K562 (cell line): Measurements from ENCODE around the gene TRPM2. TPM values are rescaled to one million over a fixed set of nuclear protein-coding genes. Genes with fewer than 3 reads are reported as not detected.

Source experiments
- CEBPG ChIP-seq, 3 experiments: fragments of 200-800 bp in 1 of 3; sonication (Bioruptor generic) in 1 of 3; sonication (generic) in 1 of 3; formaldehyde crosslinking in 1 of 3; IDR thresholded peaks in 2 of 3; conservative IDR thresholded peaks in 1 of 3; 2 replicates each; pipeline versions ENCODE4 v1.6.1 to v1.8.0; 2016 to 2022; ENCODE audit warnings: missing compliant biosample characterization in 2 of 3, missing genetic modification characterization in 2 of 3, mild to moderate bottlenecking in 1 of 3, missing genetic modification reagents in 1 of 3
- HEY1 ChIP-seq: fragments of 250-450 bp; sonication (Bioruptor Pico); IDR thresholded peaks from 2 replicates; pipeline ENCODE4 v1.5.0; 2020; ENCODE audit warnings: mild to moderate bottlenecking, moderate library complexity, borderline replicate concordance
- HMGN3 ChIP-seq: IDR thresholded peaks from 2 replicates; pipeline ENCODE4 v1.6.1; 2011; ENCODE audit warnings: borderline replicate concordance, low read depth, mild to moderate bottlenecking, mixed read lengths, low read length; ENCODE audit not compliant: insufficient read length; ENCODE audit errors: extremely low read depth
- MTA3 ChIP-seq: fragments of 450-650 bp; formaldehyde crosslinking; IDR thresholded peaks from 2 replicates; pipeline ENCODE4 v1.6.1; 2017; ENCODE audit warnings: mild to moderate bottlenecking, borderline replicate concordance
- NFATC3 ChIP-seq: fragments of 450-650 bp; IDR thresholded peaks from 2 replicates; pipeline ENCODE4 v1.6.1; 2017; ENCODE audit warnings: mild to moderate bottlenecking
- PCBP2 ChIP-seq: fragments of 200-400 bp; formaldehyde crosslinking; IDR thresholded peaks from 2 replicates; pipeline ENCODE4 v1.6.1; 2018; ENCODE audit warnings: low read length, low read depth, mild to moderate bottlenecking, moderate library complexity; ENCODE audit not compliant: poor library complexity, severe bottlenecking
- POLR2AphosphoS5 ChIP-seq: IDR thresholded peaks from 2 replicates; pipeline ENCODE4 v1.6.1; 2011; ENCODE audit warnings: mild to moderate bottlenecking, low read depth, low read length, moderate library complexity; ENCODE audit not compliant: control insufficient read depth, insufficient read depth
- RBM34 ChIP-seq: fragments of 200-400 bp; formaldehyde crosslinking; IDR thresholded peaks from 2 replicates; pipeline ENCODE4 v1.6.1; 2018; ENCODE audit warnings: low read length, borderline replicate concordance; ENCODE audit not compliant: insufficient read depth
- TEAD1 ChIP-seq, 2 experiments: fragments of 450-650 bp in 1 of 2; sonication (generic) in 1 of 2; formaldehyde crosslinking; IDR thresholded peaks; 2 replicates each; pipeline versions ENCODE4 v1.4.0 to v1.8.0; 2020 to 2022; ENCODE audit warnings: mild to moderate bottlenecking in 2 of 2, missing genetic modification reagents in 1 of 2
- ZBED1 ChIP-seq: IDR thresholded peaks from 2 replicates; pipeline ENCODE4 v1.6.1; 2014
- polyA plus RNA-seq, 8 experiments: library from polyadenylated mRNA; depleted of rRNA in 4 of 8; stranded (reverse) in 5 of 8; unstranded in 3 of 8; fragments of >200 nt; fragmentation: Nextera tagmentation in 2 of 8; fragmentation: Illumina TruSeq in 1 of 8; extraction: Ambion mirVana in 2 of 8; extraction: Trizol in 1 of 8; gene quantifications; 2 replicates each; pipeline versions ENCODE4 v1.2.1 to v1.2.3, GENCODE V29; 2011 to 2014; ENCODE audit warnings: inconsistent platforms in 1 of 8, missing spikeins in 1 of 8
- total RNA-seq, 7 experiments: library from RNA; depleted of rRNA in 6 of 7; stranded (reverse); fragments of >200 nt in 6 of 7; fragmentation: Illumina TruSeq in 2 of 7; extraction: Trizol in 2 of 7; gene quantifications; 2 replicates each; pipeline versions ENCODE4 v1.2.1 to v1.2.3, GENCODE V29; 2011 to 2021; ENCODE audit warnings: low replicate concordance in 1 of 7
- TF ChIP-seq, protein P1 (sequence below): fragments of 450-650 bp; IDR thresholded peaks from 2 replicates; pipeline ENCODE4 v1.7.1; 2018; ENCODE audit warnings: mild to moderate bottlenecking, low read depth; ENCODE audit not compliant: partially characterized antibody
- TF ChIP-seq, protein P2 (sequence below): fragments of 150-350 bp; IDR thresholded peaks from 2 replicates; pipeline ENCODE4 v1.6.1; 2014; ENCODE audit warnings: low read depth, mild to moderate bottlenecking, low read length, borderline replicate concordance
- TF ChIP-seq, protein P3 (sequence below): fragments of 250-450 bp; sonication (Bioruptor Pico); IDR thresholded peaks from 2 replicates; pipeline ENCODE4 v1.8.0; 2021; ENCODE audit warnings: mild to moderate bottlenecking, moderate library complexity
- TF ChIP-seq, protein P4 (sequence below): fragments of 450-650 bp; formaldehyde crosslinking; IDR thresholded peaks from 2 replicates; pipeline ENCODE4 v1.4.0; 2020; ENCODE audit warnings: mild to moderate bottlenecking, moderate library complexity

The TRPM2 gene
- total and polyA plus RNA-seq, 9 of the 15 experiments (the other 6 are each of a cell fraction or from before 2014, with no cell fraction given), result 0.33 to 2.1 (median 0.98) TPM; not detected in 2

DNA sequence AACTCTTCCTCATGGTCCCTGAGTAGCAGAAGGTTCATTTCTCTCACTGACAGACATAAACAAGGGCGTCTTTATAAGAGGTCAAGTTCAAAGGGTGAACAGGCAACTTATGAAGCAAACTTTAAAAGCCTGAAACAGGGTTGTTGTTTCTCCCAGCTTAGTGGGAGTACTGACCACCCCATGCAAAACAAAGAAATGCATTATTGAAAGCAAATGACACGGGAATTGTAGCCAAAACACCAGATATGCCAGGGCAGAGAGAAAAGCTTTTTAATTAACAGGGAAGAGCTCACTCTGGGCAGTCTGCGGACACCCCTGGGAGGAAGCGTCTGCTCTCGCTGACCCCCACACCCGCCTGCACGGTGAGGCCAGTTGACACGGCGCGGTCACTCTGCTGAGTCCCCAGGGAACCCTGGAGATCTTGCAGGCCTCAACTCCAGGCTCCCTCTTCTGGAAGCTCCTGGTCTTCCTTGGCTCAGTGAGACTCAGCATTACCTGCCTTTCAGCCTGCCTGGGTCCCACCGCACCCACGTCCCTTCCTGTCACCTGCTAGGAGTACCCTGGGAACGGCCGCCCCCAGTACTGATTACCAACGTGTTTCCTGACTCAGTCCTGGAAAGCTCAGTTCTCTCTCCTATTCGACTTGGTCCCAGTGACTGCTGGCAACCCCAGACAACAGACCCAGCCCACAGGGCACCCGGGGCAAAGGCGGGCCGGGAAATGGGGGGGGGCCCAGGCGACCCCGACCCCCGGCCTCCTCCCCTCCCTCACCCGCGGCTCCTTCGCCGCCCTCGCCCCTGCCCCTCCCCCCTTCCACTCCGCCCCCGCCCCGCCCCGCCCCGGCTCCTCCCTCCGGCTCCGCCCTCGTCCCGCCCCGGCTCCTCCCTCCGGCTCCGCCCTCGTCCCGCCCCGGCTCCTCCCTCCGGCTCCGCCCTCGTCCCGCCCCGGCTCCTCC is 15.2 kb upstream of the TRPM2 start (continued):
- TF ChIP-seq, protein P1, sequence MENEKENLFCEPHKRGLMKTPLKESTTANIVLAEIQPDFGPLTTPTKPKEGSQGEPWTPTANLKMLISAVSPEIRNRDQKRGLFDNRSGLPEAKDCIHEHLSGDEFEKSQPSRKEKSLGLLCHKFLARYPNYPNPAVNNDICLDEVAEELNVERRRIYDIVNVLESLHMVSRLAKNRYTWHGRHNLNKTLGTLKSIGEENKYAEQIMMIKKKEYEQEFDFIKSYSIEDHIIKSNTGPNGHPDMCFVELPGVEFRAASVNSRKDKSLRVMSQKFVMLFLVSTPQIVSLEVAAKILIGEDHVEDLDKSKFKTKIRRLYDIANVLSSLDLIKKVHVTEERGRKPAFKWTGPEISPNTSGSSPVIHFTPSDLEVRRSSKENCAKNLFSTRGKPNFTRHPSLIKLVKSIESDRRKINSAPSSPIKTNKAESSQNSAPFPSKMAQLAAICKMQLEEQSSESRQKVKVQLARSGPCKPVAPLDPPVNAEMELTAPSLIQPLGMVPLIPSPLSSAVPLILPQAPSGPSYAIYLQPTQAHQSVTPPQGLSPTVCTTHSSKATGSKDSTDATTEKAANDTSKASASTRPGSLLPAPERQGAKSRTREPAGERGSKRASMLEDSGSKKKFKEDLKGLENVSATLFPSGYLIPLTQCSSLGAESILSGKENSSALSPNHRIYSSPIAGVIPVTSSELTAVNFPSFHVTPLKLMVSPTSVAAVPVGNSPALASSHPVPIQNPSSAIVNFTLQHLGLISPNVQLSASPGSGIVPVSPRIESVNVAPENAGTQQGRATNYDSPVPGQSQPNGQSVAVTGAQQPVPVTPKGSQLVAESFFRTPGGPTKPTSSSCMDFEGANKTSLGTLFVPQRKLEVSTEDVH, result no peak
- TF ChIP-seq MTA3, result peak; percentile 43; the same call in 1 of the 2 replicates
- no peak for TF ChIP-seq CEBPG (CRISPR knock-in tag; IDR thresholded peaks at IDR 0.05)
- no peak for TF ChIP-seq CEBPG (tag; conservative IDR thresholded peaks at IDR 0.05 in 1 of 2, IDR thresholded peaks at IDR 0.05 in 1 of 2)
- no peak for TF ChIP-seq POLR2AphosphoS5
- TF ChIP-seq, protein P2, sequence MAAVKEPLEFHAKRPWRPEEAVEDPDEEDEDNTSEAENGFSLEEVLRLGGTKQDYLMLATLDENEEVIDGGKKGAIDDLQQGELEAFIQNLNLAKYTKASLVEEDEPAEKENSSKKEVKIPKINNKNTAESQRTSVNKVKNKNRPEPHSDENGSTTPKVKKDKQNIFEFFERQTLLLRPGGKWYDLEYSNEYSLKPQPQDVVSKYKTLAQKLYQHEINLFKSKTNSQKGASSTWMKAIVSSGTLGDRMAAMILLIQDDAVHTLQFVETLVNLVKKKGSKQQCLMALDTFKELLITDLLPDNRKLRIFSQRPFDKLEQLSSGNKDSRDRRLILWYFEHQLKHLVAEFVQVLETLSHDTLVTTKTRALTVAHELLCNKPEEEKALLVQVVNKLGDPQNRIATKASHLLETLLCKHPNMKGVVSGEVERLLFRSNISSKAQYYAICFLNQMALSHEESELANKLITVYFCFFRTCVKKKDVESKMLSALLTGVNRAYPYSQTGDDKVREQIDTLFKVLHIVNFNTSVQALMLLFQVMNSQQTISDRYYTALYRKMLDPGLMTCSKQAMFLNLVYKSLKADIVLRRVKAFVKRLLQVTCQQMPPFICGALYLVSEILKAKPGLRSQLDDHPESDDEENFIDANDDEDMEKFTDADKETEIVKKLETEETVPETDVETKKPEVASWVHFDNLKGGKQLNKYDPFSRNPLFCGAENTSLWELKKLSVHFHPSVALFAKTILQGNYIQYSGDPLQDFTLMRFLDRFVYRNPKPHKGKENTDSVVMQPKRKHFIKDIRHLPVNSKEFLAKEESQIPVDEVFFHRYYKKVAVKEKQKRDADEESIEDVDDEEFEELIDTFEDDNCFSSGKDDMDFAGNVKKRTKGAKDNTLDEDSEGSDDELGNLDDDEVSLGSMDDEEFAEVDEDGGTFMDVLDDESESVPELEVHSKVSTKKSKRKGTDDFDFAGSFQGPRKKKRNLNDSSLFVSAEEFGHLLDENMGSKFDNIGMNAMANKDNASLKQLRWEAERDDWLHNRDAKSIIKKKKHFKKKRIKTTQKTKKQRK, result no peak
- no peak for TF ChIP-seq RBM34
- 0 out of 4 replicates have a peak, but pooled peaks of 1 of the 2 experiments have one; percentile 18 for TF ChIP-seq TEAD1 (CRISPR knock-in tag; IDR thresholded peaks at IDR 0.05)
- TF ChIP-seq HMGN3, result peak; percentile 54
- TF ChIP-seq, protein P3, sequence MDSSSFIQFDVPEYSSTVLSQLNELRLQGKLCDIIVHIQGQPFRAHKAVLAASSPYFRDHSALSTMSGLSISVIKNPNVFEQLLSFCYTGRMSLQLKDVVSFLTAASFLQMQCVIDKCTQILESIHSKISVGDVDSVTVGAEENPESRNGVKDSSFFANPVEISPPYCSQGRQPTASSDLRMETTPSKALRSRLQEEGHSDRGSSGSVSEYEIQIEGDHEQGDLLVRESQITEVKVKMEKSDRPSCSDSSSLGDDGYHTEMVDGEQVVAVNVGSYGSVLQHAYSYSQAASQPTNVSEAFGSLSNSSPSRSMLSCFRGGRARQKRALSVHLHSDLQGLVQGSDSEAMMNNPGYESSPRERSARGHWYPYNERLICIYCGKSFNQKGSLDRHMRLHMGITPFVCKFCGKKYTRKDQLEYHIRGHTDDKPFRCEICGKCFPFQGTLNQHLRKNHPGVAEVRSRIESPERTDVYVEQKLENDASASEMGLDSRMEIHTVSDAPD (CRISPR knock-in tag), result no peak
- no peak for TF ChIP-seq NFATC3
- TF ChIP-seq, protein P4, sequence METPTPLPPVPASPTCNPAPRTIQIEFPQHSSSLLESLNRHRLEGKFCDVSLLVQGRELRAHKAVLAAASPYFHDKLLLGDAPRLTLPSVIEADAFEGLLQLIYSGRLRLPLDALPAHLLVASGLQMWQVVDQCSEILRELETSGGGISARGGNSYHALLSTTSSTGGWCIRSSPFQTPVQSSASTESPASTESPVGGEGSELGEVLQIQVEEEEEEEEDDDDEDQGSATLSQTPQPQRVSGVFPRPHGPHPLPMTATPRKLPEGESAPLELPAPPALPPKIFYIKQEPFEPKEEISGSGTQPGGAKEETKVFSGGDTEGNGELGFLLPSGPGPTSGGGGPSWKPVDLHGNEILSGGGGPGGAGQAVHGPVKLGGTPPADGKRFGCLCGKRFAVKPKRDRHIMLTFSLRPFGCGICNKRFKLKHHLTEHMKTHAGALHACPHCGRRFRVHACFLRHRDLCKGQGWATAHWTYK (CRISPR knock-in tag), result peak; percentile 71; the same call in 1 of the 2 replicates
- no peak for TF ChIP-seq HEY1 (CRISPR knock-in tag)
- no peak for TF ChIP-seq ZBED1
- no peak for TF ChIP-seq PCBP2
